Neural cell (in vitro differentiated cells): ENCODE measurements around the gene IRF2BP1. TPM values are rescaled to one million over a fixed set of nuclear protein-coding genes. Genes with fewer than 3 reads are reported as not detected.

Experiments used
- H2AFZ ChIP-seq: fragments of 200-600, 300-800 bp; sonication (generic), shearing (Covaris generic); 2 replicates; pipeline ENCODE4 v1.6.0; 2014; ENCODE audit warnings: low read depth, mild to moderate bottlenecking, antibody characterized with exemption, low read length, moderate library complexity
- H3F3A ChIP-seq: fragments of 200-600 bp; shearing (Covaris generic); 2 replicates; pipeline ENCODE4 v1.6.1; 2016; ENCODE audit warnings: mild to moderate bottlenecking, moderate library complexity, mixed read lengths, antibody characterized with exemption, low read length; ENCODE audit not compliant: insufficient read depth, poor library complexity, severe bottlenecking
- H3K27ac ChIP-seq: fragments of 200-600, 300-800 bp; sonication (generic), shearing (Covaris generic); 2 replicates; pipeline ENCODE4 v1.5.1; 2014; ENCODE audit warnings: mild to moderate bottlenecking, low read length, moderate library complexity
- H3K27me3 ChIP-seq: fragments of 300-800, 200-600 bp; sonication (generic), shearing (Covaris generic); 2 replicates; pipeline ENCODE4 v1.6.0; 2014; ENCODE audit warnings: mild to moderate bottlenecking, low read depth, low read length, moderate library complexity; ENCODE audit not compliant: insufficient read depth
- H3K36me3 ChIP-seq: fragments of 300-800, 200-600 bp; sonication (generic), shearing (Covaris generic); 2 replicates; pipeline ENCODE4 v1.5.1; 2014; ENCODE audit warnings: mild to moderate bottlenecking, antibody characterized with exemption, low read length, moderate library complexity; ENCODE audit not compliant: insufficient read depth
- H3K4me2 ChIP-seq: fragments of 300-800, 200-600 bp; sonication (generic), shearing (Covaris generic); 2 replicates; pipeline ENCODE4 v1.6.0; 2014; ENCODE audit warnings: mild to moderate bottlenecking, low read length
- H3K4me3 ChIP-seq: fragments of 300-800, 200-600 bp; sonication (generic), shearing (Covaris generic); 2 replicates; pipeline ENCODE4 v1.5.1; 2014; ENCODE audit warnings: mild to moderate bottlenecking, low read length, moderate library complexity
- H3K79me2 ChIP-seq: fragments of 200-600 bp; shearing (Covaris generic); replicated peaks from 2 replicates; pipeline ENCODE4 v1.6.0; 2014; ENCODE audit warnings: mild to moderate bottlenecking, low read length, moderate library complexity; ENCODE audit not compliant: insufficient read depth
- H3K9ac ChIP-seq: fragments of 300-800, 200-600 bp; sonication (generic), shearing (Covaris generic); 2 replicates; pipeline ENCODE4 v1.6.1; 2016; ENCODE audit warnings: mild to moderate bottlenecking, low read length, mixed read lengths
- H3K9me2 ChIP-seq: fragments of 200-600 bp; shearing (Covaris generic); 2 replicates; pipeline ENCODE4 v1.6.1; 2016; ENCODE audit warnings: mild to moderate bottlenecking, low read length, mixed read lengths; ENCODE audit not compliant: insufficient read depth
- H3K9me3 ChIP-seq: fragments of 200-600, 300-800 bp; sonication (generic), shearing (Covaris generic); 2 replicates; pipeline ENCODE4 v1.6.1; 2016; ENCODE audit warnings: mild to moderate bottlenecking, mixed run types, low read length, moderate library complexity, mixed read lengths
- H4K20me1 ChIP-seq: fragments of 200-600 bp; shearing (Covaris generic); 2 replicates; pipeline ENCODE4 v1.6.1; 2016; ENCODE audit warnings: mild to moderate bottlenecking, mixed run types; ENCODE audit not compliant: insufficient read depth
- CTCF ChIP-seq: fragments of 450-650 bp; IDR thresholded peaks from 2 replicates; pipeline ENCODE4 v1.5.1; 2014; ENCODE audit warnings: antibody characterized with exemption, mild to moderate bottlenecking, moderate library complexity; ENCODE audit not compliant: poor library complexity, severe bottlenecking
- EP300 ChIP-seq: fragments of 450-650 bp; conservative IDR thresholded peaks from 2 replicates; pipeline ENCODE4 v1.6.1; 2014; ENCODE audit warnings: antibody characterized with exemption, mild to moderate bottlenecking, moderate library complexity; ENCODE audit not compliant: poor library complexity, severe bottlenecking
- EZH2 ChIP-seq: fragments of 200-600, 300-800 bp; shearing (Covaris generic), sonication (generic); IDR thresholded peaks from 2 replicates; pipeline ENCODE4 v1.6.1; 2014; ENCODE audit warnings: antibody characterized with exemption, low read length, borderline replicate concordance, mild to moderate bottlenecking; ENCODE audit not compliant: insufficient read depth, poor library complexity, severe bottlenecking
- MXI1 ChIP-seq: fragments of 450-650 bp; conservative IDR thresholded peaks from 2 replicates; pipeline ENCODE4 v1.6.1; 2014; ENCODE audit warnings: antibody characterized with exemption, mild to moderate bottlenecking; ENCODE audit not compliant: poor library complexity, severe bottlenecking
- POLR2AphosphoS5 ChIP-seq: IDR thresholded peaks from 2 replicates; pipeline ENCODE4 v1.6.1; 2012
- RAD21 ChIP-seq: fragments of 450-650 bp; conservative IDR thresholded peaks from 2 replicates; pipeline ENCODE4 v1.6.1; 2014; ENCODE audit warnings: antibody characterized with exemption, mild to moderate bottlenecking, moderate library complexity
- REST ChIP-seq: IDR thresholded peaks from 2 replicates; pipeline ENCODE4 v1.6.1; 2012; ENCODE audit warnings: borderline replicate concordance
- SMC3 ChIP-seq: fragments of 450-650 bp; conservative IDR thresholded peaks from 2 replicates; pipeline ENCODE4 v1.6.1; 2014; ENCODE audit warnings: antibody characterized with exemption, mild to moderate bottlenecking, moderate library complexity; ENCODE audit not compliant: poor library complexity
- TAF1 ChIP-seq: IDR thresholded peaks from 2 replicates; pipeline ENCODE4 v1.6.1; 2012; ENCODE audit warnings: low read depth
- polyA plus RNA-seq: library from polyadenylated mRNA; depleted of rRNA; stranded (reverse); fragments of >200 nt; gene quantifications from 2 replicates; pipeline ENCODE4 v1.2.3, GENCODE V29; 2014

Gene IRF2BP1
- polyA plus RNA-seq, 1 donor from 2014 or later: 26.9 TPM

- no peak overlapping the region for H2AFZ ChIP-seq
- peaks cover 7% of the 10 kb centered on the region for H3K79me2 ChIP-seq
- H3K4me3 ChIP-seq: no peak overlapping the region
- no peaks in the 10 kb centered on the region for H4K20me1 ChIP-seq
- H3K9me2 ChIP-seq: no peaks in the 10 kb centered on the region
- H3K9me3 ChIP-seq: no peaks in the 10 kb centered on the region
- TF ChIP-seq SMC3: no peak
- TF ChIP-seq CTCF: no peak
- no peak for TF ChIP-seq POLR2AphosphoS5
- TF ChIP-seq EZH2: no peak
- TF ChIP-seq EP300: no peak
- no peak for TF ChIP-seq MXI1
- TF ChIP-seq REST: no peak
- no peak for TF ChIP-seq TAF1
- TF ChIP-seq RAD21: no peak
- peaks cover 24% of the 10 kb centered on the region for H3K27me3 ChIP-seq
- no peaks in the 10 kb centered on the region for H3F3A ChIP-seq
- no peak overlapping the region for H3K4me2 ChIP-seq
- H3K36me3 ChIP-seq: no peaks in the 10 kb centered on the region
- H3K9ac ChIP-seq: no peak overlapping the region
- H3K27ac ChIP-seq: no peak overlapping the region
Observed at GRCh38 chr19:45860359-45861259, 25.3 kb downstream of the IRF2BP1 start.

GRCh38 chr19:45854167-45854778 is 31.7 kb downstream of the IRF2BP1 start:
- no peak for TF ChIP-seq REST
- no peak for TF ChIP-seq SMC3
- TF ChIP-seq TAF1: no peak
- TF ChIP-seq CTCF: no peak
- no peak for TF ChIP-seq RAD21
- TF ChIP-seq POLR2AphosphoS5: no peak
- TF ChIP-seq MXI1: no peak
- TF ChIP-seq EP300: no peak
- no peak for TF ChIP-seq EZH2
- H3K9ac ChIP-seq: no peak overlapping the region
- H3K36me3 ChIP-seq: peaks cover 6% of the 10 kb centered on the region

More at GRCh38 chr19:45854167-45854778, 31.7 kb downstream of the IRF2BP1 start:
- Histone ChIP-seq H3F3A (no peaks in the 10 kb centered on the region), H3K27me3 (no peaks in the 10 kb centered on the region), H2AFZ (no peak overlapping the region), H3K79me2 (no peaks in the 10 kb centered on the region), H3K4me3 (no peak overlapping the region), H3K4me2 (no peak overlapping the region), H3K9me2 (no peaks in the 10 kb centered on the region), H3K9me3 (no peaks in the 10 kb centered on the region), H4K20me1 (no peaks in the 10 kb centered on the region), H3K27ac (no peak overlapping the region)
